ENCODE results near the gene GTF2IRD1.
"Not testable (repeated sequence)": the region's sequence is repeated elsewhere in the genome, so short reads cannot be mapped to it uniquely, and the experiment has no call there.

DNA sequence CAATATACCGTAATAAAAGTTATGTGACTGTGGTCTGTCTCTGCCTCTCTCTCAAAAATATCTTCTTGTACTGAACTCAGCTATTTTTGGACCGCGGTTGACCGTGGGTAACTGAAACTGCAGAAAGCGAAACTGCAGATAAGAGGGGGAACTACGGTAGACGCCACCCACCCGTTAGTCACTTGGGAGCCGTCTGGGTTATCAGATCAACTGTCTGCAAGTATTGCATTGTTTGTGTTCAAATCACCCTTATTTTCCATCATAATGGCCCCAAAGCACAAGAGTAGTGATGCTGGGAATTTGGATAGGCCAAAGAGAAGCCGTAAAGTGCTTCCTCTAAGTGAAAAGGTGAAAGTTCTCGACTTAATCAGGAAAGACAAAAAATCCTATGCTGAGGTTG, 196.3 kb downstream of the GTF2IRD1 start:
- TF ChIP-seq POLR2A (IDR thresholded peaks at IDR 0.05; ENCODE audit: low read depth, low read length): peak; percentile 48; the same call in 1 of the 2 replicates
- peak; percentile 58; the same call in 1 of the 2 replicates for TF ChIP-seq POLR2AphosphoS5 (IDR thresholded peaks at IDR 0.05; ENCODE audit: low read depth, low read length)
- not testable (repeated sequence) for TF ChIP-seq TAF1 (IDR thresholded peaks at IDR 0.05; ENCODE audit: borderline replicate concordance, low read depth, low read length)
